Tongue (tissue), 2 donors: ENCODE measurements around the gene ACACA. TPM values are rescaled to one million over a fixed set of nuclear protein-coding genes. Genes with fewer than 3 reads are reported as not detected.
"Not testable (repeated sequence)": the region's sequence is repeated elsewhere in the genome, so short reads cannot be mapped to it uniquely, and the experiment has no call there.

Source experiments
- DNase-seq: peaks from one replicate; pipeline ENCODE4 v3.0.0-alpha.2; 2015
- total RNA-seq: library from RNA; depleted of rRNA; stranded (reverse); fragments of >200 nt; gene quantifications from one replicate; pipeline ENCODE4 v1.2.3, GENCODE V29; 2014

The ACACA gene
- total RNA-seq = 45.0 TPM

- peak; percentile 86 for DNase-seq
Observed at GRCh38 chr17:37406635-37407461, at the start of gene ACACA, which contains the start of gene TADA2A. Gene ACACA, minus strand, starts transcription at chr17:37406836. Its CDS starts 537 bp downstream, at chr17:37406299. Gene TADA2A, plus strand, starts transcription at chr17:37406886. Its CDS starts 4,480 bp downstream, at chr17:37411366.

GRCh38 chr17:37450112-37450511 is 43.5 kb upstream of the ACACA start:
- DNase-seq = peak; percentile 48

GRCh38 chr17:37447641-37448040 is 41.0 kb upstream of the ACACA start:
- no peak for DNase-seq

GRCh38 chr17:37446027-37446426 is 39.4 kb upstream of the ACACA start:
- DNase-seq = no peak

- not testable (repeated sequence) for DNase-seq
Observed at GRCh38 chr17:37441369-37442014, 34.9 kb upstream of the ACACA start.

GRCh38 chr17:37440424-37440823 is 33.8 kb upstream of the ACACA start:
- no peak for DNase-seq

GRCh38 chr17:37438141-37438540 is 31.5 kb upstream of the ACACA start:
- no peak for DNase-seq

- DNase-seq = no peak
Observed at GRCh38 chr17:37432671-37433070, 26.0 kb upstream of the ACACA start.

- DNase-seq = peak; percentile 11
Observed at GRCh38 chr17:37430051-37430627, 23.5 kb upstream of the ACACA start.

GRCh38 chr17:37429453-37429852 is 22.8 kb upstream of the ACACA start:
- no peak for DNase-seq

GRCh38 chr17:37429039-37429438 is 22.4 kb upstream of the ACACA start:
- DNase-seq = no peak

- DNase-seq = no peak
Observed at GRCh38 chr17:37425268-37425667, 18.6 kb upstream of the ACACA start.

GRCh38 chr17:37422971-37423625 is 16.5 kb upstream of the ACACA start:
- no peak for DNase-seq

GRCh38 chr17:37417852-37418251 is 11.2 kb upstream of the ACACA start:
- DNase-seq = no peak

- no peak for DNase-seq
Observed at GRCh38 chr17:37413875-37414519, 7.4 kb upstream of the ACACA start.

- no peak for DNase-seq
Observed at GRCh38 chr17:37410357-37410756, 3.7 kb upstream of the ACACA start.

GRCh38 chr17:37408145-37408479 is 1.5 kb upstream of the ACACA start:
- DNase-seq = not testable (repeated sequence)

- no peak for DNase-seq
Observed at GRCh38 chr17:37405955-37406634, 541 bp downstream of the ACACA start.

GRCh38 chr17:37405522-37405921 is 1.1 kb downstream of the ACACA start:
- DNase-seq = not testable (repeated sequence)

- no peak for DNase-seq
Observed at GRCh38 chr17:37400505-37400904, 6.1 kb downstream of the ACACA start.

- DNase-seq = no peak
Observed at GRCh38 chr17:37399265-37399803, 7.3 kb downstream of the ACACA start.
